Colonic mucosa (tissue), 4 donors: ENCODE measurements around the gene RNF222. TPM values are rescaled to one million over a fixed set of nuclear protein-coding genes. Genes with fewer than 3 reads are reported as not detected.
"Not testable (repeated sequence)": the region's sequence is repeated elsewhere in the genome, so short reads cannot be mapped to it uniquely, and the experiment has no call there.

ENCODE experiments used
- DNase-seq: peaks from one replicate; pipeline ENCODE4 v3.0.0-alpha.2; 2020
- H3K27ac ChIP-seq: fragments of 200-600 bp; one replicate; pipeline ENCODE4 v1.8.0; 2021
- H3K27me3 ChIP-seq: fragments of 200-600 bp; one replicate; pipeline ENCODE4 v1.8.0; 2021
- H3K36me3 ChIP-seq: fragments of 200-600 bp; one replicate; pipeline ENCODE4 v1.8.0; 2021
- H3K4me1 ChIP-seq: fragments of 200-600 bp; one replicate; pipeline ENCODE4 v1.8.0; 2021; ENCODE audit warnings: mild to moderate bottlenecking
- H3K4me3 ChIP-seq: fragments of 200-600 bp; one replicate; pipeline ENCODE4 v1.8.0; 2021
- H3K9ac ChIP-seq, 2 donors: one replicate each; pipeline ENCODE4 v1.7.0; 2013; ENCODE audit warnings: control low read depth in 2 of 2, low read depth in 2 of 2, low read length in 2 of 2
- H3K9me3 ChIP-seq: fragments of 200-600 bp; one replicate; pipeline ENCODE4 v1.8.0; 2021
- CTCF ChIP-seq: fragments of 200-600 bp; IDR thresholded peaks from one replicate; pipeline ENCODE4 v1.8.0; 2022; ENCODE audit warnings: antibody characterized with exemption, mild to moderate bottlenecking
- intact Hi-C: fragments of 100-400 bp; cut with DNase I; formaldehyde crosslinking; loops from one replicate; pipeline ENCODE4 v1.14.1; 2022
- total RNA-seq, 2 donors: library from RNA; stranded (reverse); fragmentation: NEBNext Ultra II Directional in 1 of 2; extraction: Animal tissue kit (Norgen Biotek cat#: 25700) in 1 of 2; gene quantifications; one replicate each; pipeline ENCODE4 v1.2.1, GENCODE V29; 2021
- donor health status: healthy.
- donor health status: DM: no; HTN: no; CAD: no.
- donor health status: DM: no; HTN: no; CAD: no.

Gene RNF222
- total RNA-seq, 2 donors from 2014 or later, result not detected

- DNase-seq, result no peak
- TF ChIP-seq CTCF, result no peak
- Histone ChIP-seq H3K4me3 (no peak overlapping the region), H3K9me3 (no peaks in the 10 kb centered on the region), H3K27me3 (no peaks in the 10 kb centered on the region), H3K27ac (no peak overlapping the region), H3K9ac (no peak overlapping the region), H3K4me1 (no peaks in the 10 kb centered on the region), H3K36me3 (no peaks in the 10 kb centered on the region)
- intact Hi-C loops, result no loop called here
Observed at GRCh38 chr17:8405499-8406016, 7.9 kb upstream of the RNF222 start.

GRCh38 chr17:8402921-8403536, 5.4 kb upstream of the RNF222 start:
- H3K27ac ChIP-seq, result no peak overlapping the region
- H3K27me3 ChIP-seq, result no peaks in the 10 kb centered on the region
- intact Hi-C loops, result no loop called here

GRCh38 chr17:8401107-8401506, 3.5 kb upstream of the RNF222 start:
- TF ChIP-seq CTCF, result no peak

More at GRCh38 chr17:8402921-8403536, 5.4 kb upstream of the RNF222 start:
- H3K4me3 ChIP-seq, result no peak overlapping the region
- no peak for TF ChIP-seq CTCF
- no peaks in the 10 kb centered on the region for H3K9me3 ChIP-seq
- no peaks in the 10 kb centered on the region for H3K36me3 ChIP-seq
- no peaks in the 10 kb centered on the region for H3K4me1 ChIP-seq
- no peak overlapping the region for H3K9ac ChIP-seq
- no peak for DNase-seq

GRCh38 chr17:8398980-8399379, 1.4 kb upstream of the RNF222 start:
- intact Hi-C loops, result no loop called here
- H3K9me3 ChIP-seq, result no peaks in the 10 kb centered on the region
- H3K9ac ChIP-seq, result no peak overlapping the region
- no peaks in the 10 kb centered on the region for H3K36me3 ChIP-seq
- no peaks in the 10 kb centered on the region for H3K4me1 ChIP-seq
- no peak overlapping the region for H3K27ac ChIP-seq
- no peaks in the 10 kb centered on the region for H3K27me3 ChIP-seq
- DNase-seq, result no peak
- no peak for TF ChIP-seq CTCF
- H3K4me3 ChIP-seq, result no peak overlapping the region

More at GRCh38 chr17:8401107-8401506, 3.5 kb upstream of the RNF222 start:
- intact Hi-C loops, result no loop called here
- Histone ChIP-seq H3K9me3 (no peaks in the 10 kb centered on the region), H3K4me1 (no peaks in the 10 kb centered on the region), H3K27me3 (no peaks in the 10 kb centered on the region), H3K27ac (no peak overlapping the region), H3K9ac (no peak overlapping the region), H3K4me3 (no peak overlapping the region), H3K36me3 (no peaks in the 10 kb centered on the region)
- no peak for DNase-seq

- H3K36me3 ChIP-seq, H3K4me3 ChIP-seq, H3K27ac ChIP-seq, intact Hi-C loops, H3K9ac ChIP-seq, H3K27me3 ChIP-seq, H3K4me1 ChIP-seq, H3K9me3 ChIP-seq, DNase-seq: not testable (repeated sequence)
Observed at GRCh38 chr17:8394497-8394896, 3.1 kb downstream of the RNF222 start.

- no peak overlapping the region for H3K9ac ChIP-seq
- H3K4me1 ChIP-seq, result no peaks in the 10 kb centered on the region
- no peak overlapping the region for H3K4me3 ChIP-seq
- no peaks in the 10 kb centered on the region for H3K36me3 ChIP-seq
- no peak overlapping the region for H3K27ac ChIP-seq
- TF ChIP-seq CTCF, result no peak
- H3K9me3 ChIP-seq, result no peaks in the 10 kb centered on the region
- peak; percentile 41 for DNase-seq
- no peaks in the 10 kb centered on the region for H3K27me3 ChIP-seq
- intact Hi-C loops, result no loop called here
Observed at GRCh38 chr17:8393470-8394231, 4.0 kb downstream of the RNF222 start.
